ENCODE results near the gene PIK3C2G. TPM values are rescaled to one million over a fixed set of nuclear protein-coding genes. Genes with fewer than 3 reads are reported as not detected.

The PIK3C2G gene
- polyA plus RNA-seq, 1 donor (not counting 4 experiments of a cell fraction or from before 2014, with no cell fraction given), result 3.7 TPM

DNA sequence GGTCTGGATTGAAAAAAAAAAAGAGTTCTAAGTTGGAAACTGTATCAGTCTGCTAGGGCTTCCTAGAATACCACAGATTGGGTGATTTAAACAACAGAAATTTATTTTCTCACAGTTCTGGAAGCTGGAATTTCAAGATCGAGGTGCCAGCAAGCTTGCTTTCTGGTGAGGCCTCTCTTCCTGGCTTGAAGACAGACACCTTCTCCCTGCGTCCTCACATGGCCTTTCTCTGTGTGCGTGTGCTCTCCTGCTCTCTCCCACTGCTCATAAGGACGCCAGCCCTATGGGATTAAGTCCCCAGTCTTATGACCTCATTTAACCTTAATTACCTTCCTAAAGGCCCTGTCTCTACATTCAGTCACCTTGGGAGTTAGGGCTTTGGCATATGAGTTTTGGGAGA, 215.5 kb downstream of the PIK3C2G start:
- no peak overlapping the region for H3K27ac ChIP-seq (ENCODE audit: control insufficient read depth, insufficient read depth, low read length)

DNA sequence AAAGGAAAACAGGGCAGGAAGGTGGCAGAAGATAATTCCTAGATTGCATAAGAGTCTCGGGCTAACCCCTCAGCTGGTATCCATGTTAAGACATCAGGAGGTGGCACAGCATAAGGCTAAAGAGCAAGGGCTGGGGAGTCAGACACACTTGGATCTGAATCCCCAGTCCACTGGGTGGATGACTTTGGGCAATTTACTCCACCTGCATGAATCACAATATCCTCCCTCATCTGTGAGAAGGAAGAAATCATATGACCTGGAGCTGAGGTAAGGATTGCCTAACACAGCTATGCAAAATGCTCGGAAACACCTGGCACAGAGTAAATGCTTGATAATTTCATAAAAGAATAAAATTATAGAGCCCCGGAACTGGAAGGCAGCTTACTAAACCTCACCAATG, 217.9 kb downstream of the PIK3C2G start:
- DNase-seq (ENCODE audit: low read depth, low spot score) (peak; percentile 5), FAIRE-seq (peak; percentile 86)
- Histone ChIP-seq H3K4me3 (ENCODE audit: control insufficient read depth in 2 of 3, extremely low read depth in 1 of 3, insufficient read depth in 2 of 3, low read depth in 1 of 3, low read length in 3 of 3) (no peak overlapping the region), H4K20me1 (ENCODE audit: control insufficient read depth, extremely low read depth, insufficient read depth, low read length) (no peaks in the 10 kb centered on the region), H3K9me3 (ENCODE audit: control insufficient read depth, low read depth, low read length) (no peaks in the 10 kb centered on the region), H3K9me1 (ENCODE audit: control insufficient read depth, extremely low read depth, insufficient read depth, low read length) (no peaks in the 10 kb centered on the region), H3K36me3 (ENCODE audit: control insufficient read depth in 2 of 2, extremely low read depth in 1 of 2, insufficient read depth in 2 of 2, low read length in 2 of 2) (no peaks in the 10 kb centered on the region), H3K9ac (ENCODE audit: control insufficient read depth, extremely low read depth, insufficient read depth, low read length) (no peak overlapping the region), H3K27me3 (ENCODE audit: control insufficient read depth, extremely low read depth, insufficient read depth, low read length) (no peaks in the 10 kb centered on the region), H3K79me2 (ENCODE audit: control insufficient read depth, insufficient read depth, low read length) (no peaks in the 10 kb centered on the region), H2AFZ (ENCODE audit: control insufficient read depth, low read length) (peak overlapping the region; percentile 68), H3K27ac (ENCODE audit: control insufficient read depth, insufficient read depth, low read length) (peak overlapping the region; percentile 48), H3K4me2 (ENCODE audit: control insufficient read depth, extremely low read depth, insufficient read depth, low read depth, low read length) (peak overlapping the region; percentile 57), H3K4me1 (ENCODE audit: control insufficient read depth, extremely low read depth, insufficient read depth, low read length) (peaks cover 7% of the 10 kb centered on the region)
- dilution Hi-C loops (cut with MboI; ENCODE audit: extremely low pct_ligation_motif_present, low sequenced_read_pairs), result no loop called here
- no peak for TF ChIP-seq EZH2 (IDR thresholded peaks at IDR 0.05; ENCODE audit: low read length)
- TF ChIP-seq, protein P1, sequence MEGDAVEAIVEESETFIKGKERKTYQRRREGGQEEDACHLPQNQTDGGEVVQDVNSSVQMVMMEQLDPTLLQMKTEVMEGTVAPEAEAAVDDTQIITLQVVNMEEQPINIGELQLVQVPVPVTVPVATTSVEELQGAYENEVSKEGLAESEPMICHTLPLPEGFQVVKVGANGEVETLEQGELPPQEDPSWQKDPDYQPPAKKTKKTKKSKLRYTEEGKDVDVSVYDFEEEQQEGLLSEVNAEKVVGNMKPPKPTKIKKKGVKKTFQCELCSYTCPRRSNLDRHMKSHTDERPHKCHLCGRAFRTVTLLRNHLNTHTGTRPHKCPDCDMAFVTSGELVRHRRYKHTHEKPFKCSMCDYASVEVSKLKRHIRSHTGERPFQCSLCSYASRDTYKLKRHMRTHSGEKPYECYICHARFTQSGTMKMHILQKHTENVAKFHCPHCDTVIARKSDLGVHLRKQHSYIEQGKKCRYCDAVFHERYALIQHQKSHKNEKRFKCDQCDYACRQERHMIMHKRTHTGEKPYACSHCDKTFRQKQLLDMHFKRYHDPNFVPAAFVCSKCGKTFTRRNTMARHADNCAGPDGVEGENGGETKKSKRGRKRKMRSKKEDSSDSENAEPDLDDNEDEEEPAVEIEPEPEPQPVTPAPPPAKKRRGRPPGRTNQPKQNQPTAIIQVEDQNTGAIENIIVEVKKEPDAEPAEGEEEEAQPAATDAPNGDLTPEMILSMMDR (optimal IDR thresholded peaks at IDR 0.05 in 1 of 3, IDR thresholded peaks at IDR 0.05 in 1 of 3, conservative IDR thresholded peaks at IDR 0.05 in 1 of 3; ENCODE audit: extremely low read depth in 1 of 3, insufficient read depth in 2 of 3, low read length in 3 of 3), result no peak

More for the DNA sequence above, 215.5 kb downstream of the PIK3C2G start:
- H3K9ac ChIP-seq (ENCODE audit: control insufficient read depth, extremely low read depth, insufficient read depth, low read length), result no peak overlapping the region
- DNase-seq (ENCODE audit: low read depth, low spot score) (no peak), FAIRE-seq (no peak)
- no peaks in the 10 kb centered on the region for H3K79me2 ChIP-seq (ENCODE audit: control insufficient read depth, insufficient read depth, low read length)
- H3K4me2 ChIP-seq (ENCODE audit: control insufficient read depth, extremely low read depth, insufficient read depth, low read depth, low read length), result no peak overlapping the region
- H2AFZ ChIP-seq (ENCODE audit: control insufficient read depth, low read length), result no peak overlapping the region
- H3K4me1 ChIP-seq (ENCODE audit: control insufficient read depth, extremely low read depth, insufficient read depth, low read length), result peaks cover 7% of the 10 kb centered on the region
- no peaks in the 10 kb centered on the region for H3K9me3 ChIP-seq (ENCODE audit: control insufficient read depth, low read depth, low read length)
- dilution Hi-C loops (cut with MboI; ENCODE audit: extremely low pct_ligation_motif_present, low sequenced_read_pairs), result no loop called here
- H4K20me1 ChIP-seq (ENCODE audit: control insufficient read depth, extremely low read depth, insufficient read depth, low read length), result no peaks in the 10 kb centered on the region
- no peak overlapping the region for H3K4me3 ChIP-seq (ENCODE audit: control insufficient read depth in 2 of 3, extremely low read depth in 1 of 3, insufficient read depth in 2 of 3, low read depth in 1 of 3, low read length in 3 of 3)
- no peak for TF ChIP-seq EZH2 (IDR thresholded peaks at IDR 0.05; ENCODE audit: low read length)
- TF ChIP-seq, protein P1 (optimal IDR thresholded peaks at IDR 0.05 in 1 of 3, IDR thresholded peaks at IDR 0.05 in 1 of 3, conservative IDR thresholded peaks at IDR 0.05 in 1 of 3; ENCODE audit: extremely low read depth in 1 of 3, insufficient read depth in 2 of 3, low read length in 3 of 3), result no peak
- H3K27me3 ChIP-seq (ENCODE audit: control insufficient read depth, extremely low read depth, insufficient read depth, low read length), result no peaks in the 10 kb centered on the region
- H3K36me3 ChIP-seq (ENCODE audit: control insufficient read depth in 2 of 2, extremely low read depth in 1 of 2, insufficient read depth in 2 of 2, low read length in 2 of 2), result no peaks in the 10 kb centered on the region
- no peaks in the 10 kb centered on the region for H3K9me1 ChIP-seq (ENCODE audit: control insufficient read depth, extremely low read depth, insufficient read depth, low read length)

All from keratinocyte (primary cell).